Stimulated activated CD8-positive, alpha-beta memory T cell treated with anti-CD3 and anti-CD28 coated beads, Interleukin-15, amount 100 ng/mL, for 4 hours (primary cell): ENCODE data around the gene TLE2.
"Not testable (repeated sequence)": the region's sequence is repeated elsewhere in the genome, so short reads cannot be mapped to it uniquely, and the experiment has no call there.

Source experiments
- DNase-seq, 2 donors: peaks; one replicate each; pipeline ENCODE4 v3.0.0-alpha.2; 2020; ENCODE audit warnings: low read depth in 2 of 2

TLE2 gene

DNA sequence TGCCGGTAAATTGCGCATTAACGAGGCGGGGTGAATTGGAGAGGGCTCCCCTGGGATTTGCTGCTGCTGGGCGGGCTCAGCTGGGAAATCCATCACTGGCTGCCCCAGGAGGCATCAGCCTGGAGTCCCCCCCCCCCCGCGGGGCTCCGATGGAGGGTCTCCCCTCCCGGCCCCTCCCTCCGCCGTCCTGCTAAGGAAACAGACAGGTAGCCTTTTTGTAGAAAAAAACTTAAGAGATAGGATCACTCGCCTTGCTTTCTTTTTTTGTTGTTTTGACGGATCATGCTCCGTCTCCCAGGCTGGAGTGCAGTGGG is 44.9 kb downstream of the TLE2 start:
- DNase-seq: no peak

DNA sequence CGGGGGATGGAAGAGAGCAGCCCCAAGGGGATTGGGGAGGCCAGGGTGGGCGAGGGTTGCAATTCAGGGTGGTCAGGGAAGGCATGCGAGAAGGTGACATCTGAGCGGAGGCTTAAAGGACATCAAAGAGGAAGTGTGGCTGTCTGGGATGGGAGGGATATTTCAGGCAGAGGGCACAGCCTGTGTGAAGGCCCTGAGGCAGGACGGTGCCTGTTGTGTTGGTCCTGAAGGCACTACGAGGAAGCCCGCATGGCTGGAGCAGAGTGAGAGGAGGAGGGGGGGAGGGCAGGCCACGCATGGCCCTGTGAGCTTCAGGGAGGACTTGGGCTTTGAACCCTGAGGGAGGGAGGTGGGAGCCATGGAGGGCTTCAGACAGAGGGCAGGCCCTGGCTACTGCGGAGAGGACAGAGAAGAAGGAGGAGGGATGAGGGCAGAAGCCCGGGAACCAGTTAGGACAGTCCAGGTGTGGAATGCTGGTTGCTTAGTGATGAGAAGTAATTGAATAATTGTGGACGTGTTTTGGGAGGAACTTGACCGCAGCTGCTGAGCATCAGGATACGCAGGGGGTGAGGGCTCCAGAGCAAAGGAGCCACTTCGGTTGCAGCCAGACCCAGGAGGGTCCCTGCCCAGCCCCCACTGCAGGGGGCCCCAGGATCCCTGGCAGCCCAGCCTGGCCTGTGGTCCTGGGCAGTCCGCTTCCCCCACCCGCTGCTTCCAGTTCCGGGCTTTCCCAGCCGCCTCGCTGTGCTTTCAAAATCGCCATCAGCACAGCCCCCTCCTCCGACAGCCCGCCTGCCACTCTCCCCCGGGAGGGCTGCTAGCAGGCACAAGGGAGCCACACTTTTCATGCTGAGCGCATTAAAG is 45.5 kb downstream of the TLE2 start:
- DNase-seq: no peak

DNA sequence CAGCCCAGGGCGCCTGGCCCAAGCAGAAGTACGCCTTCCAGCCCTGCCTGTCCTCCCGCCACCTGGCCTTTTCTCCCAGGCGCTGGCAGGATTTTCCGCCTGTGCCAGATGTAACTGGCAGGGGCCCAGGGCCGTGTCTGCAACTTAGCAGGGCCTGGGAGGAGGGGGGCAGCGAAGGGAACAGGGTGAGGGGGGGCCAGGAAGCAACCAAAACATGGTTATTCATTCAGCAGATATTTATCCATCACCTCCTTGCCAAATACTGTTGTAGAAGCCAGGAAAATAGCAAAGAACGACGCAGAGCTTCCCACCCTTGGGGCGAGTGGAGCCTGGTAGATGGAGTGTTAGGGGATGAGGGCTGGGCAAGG is 46.1 kb downstream of the TLE2 start:
- no peak for DNase-seq

DNA sequence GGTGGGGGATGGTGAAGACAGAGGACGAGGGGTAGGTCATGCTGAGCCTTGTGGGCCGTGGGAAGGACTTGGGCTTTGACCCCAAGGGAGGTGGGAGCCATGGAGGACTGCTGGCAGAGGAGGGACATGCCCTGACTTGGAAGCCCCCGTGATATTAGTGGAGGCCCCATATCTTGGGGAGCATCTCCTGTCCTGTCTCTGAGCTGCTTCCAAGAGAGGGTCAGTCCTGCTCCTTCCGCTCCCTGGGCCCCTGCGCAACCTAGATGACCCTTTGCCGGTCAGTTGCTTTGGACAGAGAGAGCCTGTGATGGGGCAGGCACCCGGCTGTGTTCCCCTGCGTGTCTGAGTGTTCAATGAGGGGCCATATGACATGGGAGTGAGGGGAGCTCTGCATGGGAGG is 46.5 kb downstream of the TLE2 start:
- no peak for DNase-seq

DNA sequence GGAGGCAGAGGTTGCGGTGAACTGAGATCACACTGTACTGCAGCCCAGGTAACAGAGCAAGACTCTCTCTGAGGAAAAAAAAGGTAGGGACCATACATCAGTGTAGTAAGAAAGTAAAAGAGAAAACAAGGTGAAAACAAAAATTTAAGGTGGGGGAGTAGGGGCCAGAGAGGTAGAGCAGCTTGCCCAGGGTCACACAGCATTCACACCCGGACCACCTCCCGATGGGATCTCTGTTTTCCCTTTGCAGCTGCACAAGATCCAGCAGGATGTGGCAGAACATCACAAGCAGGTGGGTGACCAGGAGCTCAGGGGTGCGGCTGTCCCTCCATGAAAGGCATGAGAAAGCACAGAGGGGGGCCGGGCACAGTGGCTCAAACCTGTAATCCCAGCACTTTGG is 47.2 kb downstream of the TLE2 start:
- no peak for DNase-seq

DNA sequence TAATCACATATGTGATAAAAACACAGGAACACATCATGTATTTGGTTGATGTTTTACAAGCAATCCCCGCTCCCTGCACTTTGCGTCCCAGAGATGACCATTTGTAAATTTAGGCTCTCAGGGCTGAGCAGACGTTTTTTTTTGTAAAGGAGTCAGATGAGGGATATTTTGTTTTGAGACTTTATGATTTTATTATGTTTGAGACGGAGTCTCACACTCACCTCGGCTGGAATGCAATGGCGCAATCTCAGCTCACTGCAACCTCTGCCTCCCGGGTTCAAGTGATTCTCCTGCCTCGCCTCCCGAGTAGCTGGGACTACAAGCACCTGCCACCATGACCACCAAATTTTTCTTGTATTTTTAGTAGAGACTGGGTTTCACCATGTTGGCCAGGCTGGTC is 50.3 kb downstream of the TLE2 start:
- DNase-seq: no peak

DNA sequence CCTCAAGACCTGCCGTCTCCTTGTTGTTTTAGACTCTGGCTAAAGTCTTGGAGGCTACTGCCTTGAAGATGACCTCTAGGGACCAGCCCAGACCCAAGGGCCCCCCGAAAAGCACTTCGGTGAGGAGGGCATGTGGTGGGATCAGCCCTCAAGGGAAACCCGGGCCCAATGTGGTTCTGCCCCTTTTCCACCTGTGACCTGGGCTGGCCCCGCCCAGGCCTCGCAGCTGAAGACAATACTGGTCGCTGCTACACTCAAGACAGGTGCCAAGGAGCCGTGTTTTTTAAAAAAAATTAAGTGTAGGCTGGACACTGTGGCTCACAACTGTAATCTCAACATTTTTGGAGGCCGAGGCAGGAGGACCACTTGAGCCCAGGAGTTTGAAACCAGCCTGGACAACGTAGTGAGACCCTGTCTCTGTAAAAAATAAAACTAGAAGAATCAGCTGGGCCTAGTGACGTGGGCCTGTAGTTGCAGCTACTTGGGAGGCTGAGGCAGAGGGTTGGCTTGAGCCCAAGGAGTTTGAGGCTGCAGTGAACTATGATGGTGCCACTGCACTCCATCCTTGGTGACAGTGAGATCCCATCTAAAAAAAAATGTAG is 50.8 kb downstream of the TLE2 start:
- DNase-seq: no peak

DNA sequence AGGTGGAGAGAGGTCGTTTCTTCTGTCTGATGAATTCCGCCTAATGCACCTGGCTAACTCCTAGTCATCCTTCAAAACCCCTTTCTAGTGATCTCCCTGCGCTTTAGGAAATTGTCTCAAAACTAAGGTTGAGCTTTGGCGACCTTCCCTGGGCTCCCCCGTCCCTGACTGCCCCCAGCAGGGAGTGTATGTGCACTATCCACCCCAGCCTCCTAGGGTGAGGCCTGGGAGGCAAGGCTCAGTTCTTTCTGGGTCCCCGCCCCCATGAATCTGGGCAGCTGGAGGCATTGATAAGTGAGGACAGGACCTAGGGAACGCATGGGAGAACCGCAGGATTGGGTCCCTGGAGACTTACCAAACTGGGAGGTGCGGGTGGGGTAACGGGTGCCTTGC is 51.3 kb downstream of the TLE2 start:
- DNase-seq: no peak

DNA sequence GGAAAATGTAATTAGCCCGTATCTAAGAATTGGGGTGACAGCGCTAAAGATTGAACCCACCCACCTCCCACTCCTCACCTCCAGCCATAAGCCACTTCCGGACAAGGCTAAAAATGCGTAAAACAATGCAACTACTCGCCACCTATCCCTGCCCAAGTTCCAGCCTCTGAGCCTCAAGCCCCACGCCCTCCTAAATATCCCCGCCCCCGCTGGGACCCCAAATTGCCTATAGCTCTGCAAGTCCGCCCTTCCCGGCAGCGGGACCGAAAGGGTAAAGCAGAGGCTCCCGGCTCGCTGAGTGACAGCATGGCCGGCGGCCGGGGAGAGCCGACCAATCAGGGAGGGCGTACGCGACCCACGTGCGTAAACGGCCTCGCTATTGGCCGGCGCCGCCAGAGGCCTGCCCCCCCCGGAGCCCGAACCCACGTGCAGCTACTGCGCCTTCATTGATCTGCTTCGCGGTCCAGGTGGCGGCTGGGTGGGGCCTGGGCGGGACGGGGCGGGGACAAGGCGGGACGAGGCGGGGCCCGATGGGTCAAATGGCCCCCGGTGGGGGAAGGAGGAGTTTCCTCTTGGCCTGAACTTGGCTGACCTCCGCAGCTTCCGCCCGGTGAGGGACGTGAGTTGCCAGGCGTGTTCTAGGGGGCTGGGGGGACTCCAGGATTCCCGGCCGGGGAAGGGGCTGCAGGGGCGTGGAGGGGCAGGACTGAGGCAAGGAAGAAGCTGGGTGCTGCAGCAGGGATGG is 51.9 kb downstream of the TLE2 start, which contains the start of gene TLE6:
Gene TLE6 (plus strand): TSS at position 564 of the 745 bp plus-strand sequence. CDS start 670 bp downstream, outside the sequence.
- peak; percentile 85 to 88 for DNase-seq

DNA sequence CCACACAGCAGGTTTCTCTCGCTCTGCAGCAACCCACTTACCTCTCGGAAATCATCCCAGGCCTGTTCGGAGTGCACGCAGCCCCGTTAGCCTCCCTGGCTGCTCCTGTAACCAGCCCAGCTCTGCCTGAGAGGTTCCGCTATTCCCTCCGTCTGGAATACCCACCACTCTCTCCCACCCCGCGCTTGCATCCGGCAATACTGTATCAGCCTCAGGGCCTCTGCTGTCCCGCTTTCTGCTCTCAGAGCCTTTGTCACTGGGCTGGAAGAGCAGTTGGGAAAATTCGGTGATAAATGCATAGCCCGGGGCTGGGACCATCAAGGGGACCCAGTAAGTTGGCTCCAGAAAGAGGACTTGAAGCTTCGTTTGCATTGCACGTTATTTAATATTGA is 52.5 kb downstream of the TLE2 start:
- DNase-seq: no peak

DNA sequence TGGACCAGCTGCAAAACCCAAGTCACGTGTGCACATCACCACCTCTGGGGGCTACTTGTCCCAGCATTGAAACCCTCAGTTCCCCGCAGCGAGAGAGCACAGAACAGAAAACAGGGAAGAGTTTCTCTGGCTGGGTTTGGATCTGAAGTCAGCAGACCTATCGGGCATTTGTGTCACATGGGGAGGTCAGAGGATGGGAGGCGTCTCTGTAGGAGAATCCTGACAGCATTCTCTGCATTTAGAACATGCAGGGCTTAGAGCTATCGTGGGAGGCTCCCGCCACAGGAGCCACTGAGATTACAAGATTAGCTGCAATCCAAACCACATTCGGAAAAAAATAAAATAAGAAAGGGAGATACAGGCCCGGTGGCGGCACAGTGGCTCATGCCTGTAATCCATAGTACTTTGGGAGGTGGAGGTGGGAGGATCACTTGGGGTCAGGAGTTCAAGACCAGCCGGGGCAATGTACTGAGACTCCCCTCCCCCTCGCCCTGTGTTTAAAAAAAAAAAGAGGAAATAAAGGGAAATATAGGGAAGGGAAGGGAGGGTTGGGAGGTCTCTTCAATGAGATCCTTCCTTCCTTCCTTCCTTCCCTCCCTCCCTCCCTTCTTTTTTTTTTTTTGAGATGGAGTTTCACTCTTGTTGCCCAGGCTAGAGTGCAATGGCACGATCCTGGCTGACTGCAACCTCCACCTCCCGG is 54.6 kb downstream of the TLE2 start:
- DNase-seq: no peak

DNA sequence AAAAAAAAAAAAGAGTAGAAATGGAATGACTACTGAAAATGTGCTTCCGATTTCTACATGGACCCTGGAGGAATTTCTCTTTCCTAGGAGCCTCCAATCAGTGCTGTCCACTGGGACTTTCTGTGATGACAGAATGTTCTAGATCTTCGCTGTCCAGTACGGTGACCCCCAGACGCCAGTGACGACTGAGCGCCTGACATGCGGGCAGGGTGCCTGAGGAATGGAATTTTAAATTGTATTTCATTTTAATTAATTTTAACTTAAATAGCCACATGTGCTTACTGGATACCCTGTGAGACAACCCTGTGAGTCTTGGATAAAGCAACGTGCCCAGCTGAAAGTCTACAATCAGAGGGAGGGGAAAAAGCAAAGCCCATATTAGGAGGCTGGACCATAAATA is 55.9 kb downstream of the TLE2 start:
- DNase-seq: no peak

DNA sequence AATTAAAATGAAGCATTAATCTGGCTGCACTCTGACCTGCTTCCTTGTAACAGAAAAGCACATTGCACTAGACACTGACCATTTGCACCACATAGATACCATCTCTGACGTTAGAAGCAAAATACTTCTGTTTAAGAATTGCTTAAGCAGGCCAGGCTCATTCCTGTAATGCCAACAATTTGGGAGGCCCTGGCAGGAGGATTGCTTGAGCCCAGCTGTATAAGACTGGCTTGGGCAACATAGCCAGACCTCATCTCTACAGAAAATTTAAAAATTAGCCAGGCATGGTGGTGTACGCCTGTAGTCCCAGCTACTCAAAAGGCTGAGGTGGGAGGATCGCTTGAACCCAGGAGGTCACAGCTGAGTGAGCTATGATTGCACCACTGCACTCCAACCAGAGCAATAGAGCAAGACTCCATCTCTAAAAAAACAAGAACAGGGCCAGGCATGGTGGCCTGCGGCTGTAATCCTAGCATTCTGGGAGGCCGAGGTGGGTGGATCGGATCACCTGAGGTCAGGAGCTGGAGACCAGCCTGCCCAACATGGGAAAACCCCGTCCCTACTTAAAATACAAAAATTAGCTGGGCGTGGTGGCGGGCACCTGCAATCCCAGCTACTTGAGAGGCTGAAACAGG is 58.8 kb downstream of the TLE2 start:
- no peak for DNase-seq

DNA sequence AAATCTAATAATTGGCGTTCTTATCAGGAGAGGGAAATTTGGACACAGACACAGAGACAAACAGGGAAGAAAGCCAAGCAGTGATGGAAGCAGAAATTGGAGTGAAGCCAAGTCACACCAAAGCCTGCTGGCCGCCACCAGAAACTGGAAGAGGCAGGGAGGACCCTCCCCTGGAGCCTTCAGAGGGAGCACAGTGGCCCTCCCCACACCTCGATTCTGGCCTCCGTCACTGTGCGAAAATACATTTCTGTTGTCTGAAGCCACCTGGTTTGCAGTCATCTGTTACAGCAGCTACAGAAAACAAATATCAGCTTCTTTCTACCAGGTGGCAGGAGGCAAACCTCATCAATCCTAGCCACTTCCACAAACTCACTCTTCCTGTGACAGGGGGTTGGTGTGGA is 60.0 kb downstream of the TLE2 start:
- DNase-seq: no peak

DNA sequence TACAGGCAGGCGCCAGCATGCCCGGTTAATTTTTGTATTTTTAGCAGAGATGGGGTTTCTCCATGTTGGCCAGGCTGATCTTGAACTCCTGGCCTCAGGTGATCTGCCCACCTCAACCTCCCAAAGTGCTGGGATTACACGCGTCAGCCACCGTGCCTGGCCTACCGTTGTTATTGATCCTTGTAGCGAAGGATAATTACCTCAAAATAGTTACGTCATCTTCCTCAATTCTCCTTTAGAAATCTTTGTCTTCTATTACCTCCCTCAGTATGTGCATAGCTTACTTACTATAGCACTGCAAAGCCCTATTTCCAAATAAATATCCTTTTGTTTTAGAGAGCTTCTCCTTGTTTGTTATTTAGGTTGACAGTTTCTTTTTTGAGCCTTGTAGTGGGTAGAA is 61.1 kb downstream of the TLE2 start:
- no peak for DNase-seq

DNA sequence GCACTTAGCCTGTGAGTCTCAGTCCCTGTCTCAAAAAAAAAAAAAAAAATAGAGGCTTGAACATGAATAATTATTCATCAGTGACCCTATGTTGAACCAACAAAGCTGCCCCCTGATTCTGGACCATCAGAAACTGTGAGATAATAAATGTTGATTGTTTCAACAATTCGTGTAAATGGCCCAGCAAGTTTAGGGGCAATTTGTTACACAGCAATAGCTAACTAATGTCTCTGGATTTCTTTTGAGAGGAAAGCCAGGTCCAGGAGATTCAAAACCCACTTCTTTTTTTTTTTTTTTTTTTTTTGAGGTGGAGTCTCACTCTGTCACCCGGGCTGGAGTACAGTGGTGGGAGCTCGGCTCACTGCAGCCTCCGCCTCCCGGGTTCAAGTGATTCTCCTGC is 64.2 kb downstream of the TLE2 start:
- no peak for DNase-seq

DNA sequence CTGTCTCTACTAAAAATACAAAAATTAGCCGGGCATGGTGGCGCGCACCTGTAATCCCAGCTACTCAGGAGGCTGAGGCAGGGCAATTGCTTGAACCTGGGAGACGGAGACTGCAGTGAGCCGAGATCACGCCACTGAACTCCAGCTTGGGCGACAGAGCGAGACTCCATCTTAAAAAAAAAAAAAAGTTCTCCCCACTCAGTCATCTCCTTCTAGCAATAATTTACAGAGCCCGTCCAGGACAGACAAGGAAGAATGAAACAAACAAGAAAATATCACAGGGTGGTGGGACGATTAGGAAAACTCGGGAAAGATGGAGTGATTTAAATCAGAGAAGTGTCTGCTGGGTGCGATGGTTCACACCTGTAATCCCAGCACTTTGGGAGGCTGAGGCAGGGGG is 65.4 kb downstream of the TLE2 start:
- DNase-seq: not testable (repeated sequence)

DNA sequence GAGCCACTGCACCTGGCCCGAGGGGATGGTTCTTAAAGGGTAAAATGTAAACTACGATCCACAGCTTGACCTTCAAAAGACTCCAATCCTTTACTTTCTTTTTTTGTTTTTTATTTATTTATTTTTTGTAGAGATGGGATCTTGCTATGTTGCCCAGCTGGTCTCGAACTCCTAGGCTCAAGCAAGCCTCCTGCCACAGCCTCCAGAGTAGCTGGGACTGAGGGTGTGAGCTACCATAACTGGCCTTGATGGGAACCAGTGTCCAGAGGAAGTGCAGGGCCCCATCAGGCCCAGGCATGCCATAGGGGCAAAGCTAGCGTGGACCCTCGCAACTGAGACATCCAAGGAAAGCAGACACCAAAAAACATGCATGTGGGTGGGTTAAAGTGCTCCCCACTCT is 66.0 kb downstream of the TLE2 start:
- no peak for DNase-seq

DNA sequence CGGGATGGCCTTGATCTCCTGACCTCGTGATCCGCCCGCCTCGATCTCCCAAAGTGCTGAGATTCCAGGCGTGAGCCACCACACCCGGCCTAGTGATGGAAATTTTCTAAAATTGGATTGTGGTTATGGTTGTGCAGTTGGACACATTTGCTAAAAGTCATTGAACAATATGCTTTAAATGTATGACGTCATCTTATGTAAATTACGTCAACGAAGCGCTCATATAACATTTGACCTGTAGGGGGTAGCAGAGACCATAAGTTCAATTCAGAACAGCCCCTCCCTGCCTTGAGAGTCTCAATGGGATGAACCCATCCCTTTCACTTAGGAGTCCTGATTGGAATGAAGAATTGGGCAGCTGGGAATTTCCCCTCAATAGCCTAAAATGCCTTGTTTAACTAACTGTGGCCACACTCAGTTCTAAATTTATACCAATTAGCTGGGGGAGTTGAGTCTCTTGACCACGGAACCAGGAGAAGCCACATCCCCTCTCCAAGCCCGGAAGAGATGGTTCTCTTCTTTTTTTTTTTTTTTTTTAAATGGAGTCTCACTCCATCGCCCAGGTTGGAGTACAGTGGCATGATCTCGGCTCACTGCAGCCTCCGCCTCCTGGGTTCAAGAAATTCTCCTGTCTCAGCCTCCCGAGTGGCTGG is 66.9 kb downstream of the TLE2 start:
- DNase-seq: peak in 1 of 2 donors; percentile 15

DNA sequence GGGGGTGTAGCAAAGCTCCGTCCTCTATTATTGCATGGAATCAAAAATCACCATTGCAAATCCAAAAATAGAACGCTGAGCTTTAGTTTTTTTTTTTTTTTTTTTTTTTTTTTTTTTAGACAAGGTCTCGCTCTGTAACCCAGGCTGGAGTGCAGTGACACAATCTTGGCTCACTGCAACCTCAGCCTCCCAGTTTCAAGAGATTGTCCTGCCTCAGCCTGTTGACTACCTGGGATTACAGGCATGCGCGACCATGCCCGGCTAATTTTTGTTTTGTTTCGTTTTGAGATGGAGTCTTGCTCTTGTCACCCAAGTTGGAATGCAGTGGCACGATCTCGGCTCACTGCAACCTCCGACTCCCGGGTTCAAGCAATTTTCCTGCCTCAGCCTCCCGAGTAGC is 69.0 kb downstream of the TLE2 start:
- DNase-seq: no peak

DNA sequence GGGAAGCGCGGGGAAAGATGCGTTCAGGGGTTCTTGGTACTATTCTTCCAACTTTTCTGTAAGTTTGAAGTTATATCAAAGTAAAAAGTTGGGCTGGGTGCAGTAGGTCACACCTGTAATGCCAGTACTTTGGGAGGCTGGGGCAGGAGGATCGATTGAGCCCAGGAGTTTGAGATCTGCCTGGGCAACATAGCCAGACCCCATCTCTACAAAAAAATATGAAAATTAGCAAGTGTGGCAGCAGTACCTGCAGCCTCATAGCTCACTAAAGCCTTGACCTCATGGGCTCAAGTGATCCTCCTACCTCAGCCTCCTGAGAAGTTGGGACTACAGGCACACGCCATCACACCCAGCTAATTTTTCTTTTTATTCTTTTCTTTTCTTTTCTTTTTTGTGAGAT is 71.9 kb downstream of the TLE2 start:
- DNase-seq: no peak
